T-helper 1 cell treated with Interleukin-12 subunit alpha and Interleukin-12 subunit beta and Interleukin-4 antibody, amounts not matched to agents 30 ng/mL and 1 ng/mL, for 36 hours (primary cell): ENCODE results near the gene ATP10D. TPM values are rescaled to one million over a fixed set of nuclear protein-coding genes. Genes with fewer than 3 reads are reported as not detected.

Source experiments
- total RNA-seq: library from RNA; stranded (reverse); gene quantifications from 2 replicates; pipeline ENCODE4 v1.2.3, GENCODE V29; 2022

The ATP10D gene
- total RNA-seq, 1 donor from 2014 or later: 7.2 TPM

Other genes with a start within 250 kb of the ATP10D start
- 17.0 and 18.8 TPM in 2 replicates for gene COMMD8, start 21.6 kb upstream of the ATP10D start, total RNA-seq